DOHH2 (cell line): ENCODE data around the gene RNF125.
"Not testable (repeated sequence)": the region's sequence is repeated elsewhere in the genome, so short reads cannot be mapped to it uniquely, and the experiment has no call there.

ENCODE experiments used
- CTCF ChIP-seq: fragments of 200-600 bp; sonication (generic); IDR thresholded peaks from one replicate; pipeline ENCODE4 v1.5.1; 2014; ENCODE audit warnings: antibody characterized with exemption, mild to moderate bottlenecking, low read depth, low read length; ENCODE audit not compliant: poor library complexity, severe bottlenecking
- EZH2phosphoT487 ChIP-seq: fragments of 200-600 bp; sonication (generic); IDR thresholded peaks from 2 replicates; pipeline ENCODE4 v1.6.1; 2017; ENCODE audit warnings: borderline replicate concordance, mild to moderate bottlenecking, antibody characterized with exemption, low read length, moderate library complexity, mixed read lengths

GRCh38 chr18:32019949-32020625, 1.5 kb downstream of the RNF125 start:
- TF ChIP-seq CTCF, EZH2phosphoT487: not testable (repeated sequence)
